Endothelial cell of umbilical vein (primary cell): Measurements from ENCODE around the gene PTGS1.

Source experiments
- CTCF ChIP-seq, 2 donors: IDR thresholded peaks; 1 replicate in 1 of 2; 2 replicates in 1 of 2; pipeline ENCODE4 v1.5.1; 2011; ENCODE audit warnings: low read length in 2 of 2, mild to moderate bottlenecking in 2 of 2, moderate library complexity in 2 of 2, control low read depth in 1 of 2, inconsistent platforms in 1 of 2, low read depth in 1 of 2; ENCODE audit not compliant: insufficient read depth in 1 of 2; ENCODE audit errors: extremely low read depth in 1 of 2
- EZH2 ChIP-seq: IDR thresholded peaks from 2 replicates; pipeline ENCODE4 v1.6.1; 2012; ENCODE audit warnings: borderline replicate concordance, low read depth, mild to moderate bottlenecking, moderate library complexity, low read length, inconsistent platforms; ENCODE audit not compliant: severe bottlenecking
- GATA2 ChIP-seq: IDR thresholded peaks from 2 replicates; pipeline ENCODE4 v1.7.0; 2011; ENCODE audit warnings: low read depth, mild to moderate bottlenecking, moderate library complexity, mixed read lengths, low read length; ENCODE audit not compliant: insufficient read length, insufficient read depth
- MAX ChIP-seq: IDR thresholded peaks from 2 replicates; pipeline ENCODE4 v1.6.1; 2011; ENCODE audit not compliant: insufficient read depth, insufficient read length
- MYC ChIP-seq: IDR thresholded peaks from one replicate; pipeline ENCODE4 v1.6.1; 2011; ENCODE audit warnings: mild to moderate bottlenecking, low read depth, low read length
- POLR2A ChIP-seq: IDR thresholded peaks from 2 replicates; pipeline ENCODE4 v1.6.1; 2012; ENCODE audit warnings: low read depth, mild to moderate bottlenecking, control low read depth, low read length

- TF ChIP-seq MYC = no peak
- TF ChIP-seq CTCF (IDR thresholded peaks at IDR 0.05; ENCODE audit: extremely low read depth in 1 of 2, insufficient read depth in 1 of 2, low read depth in 1 of 2, low read length in 2 of 2) = no peak
- no peak for TF ChIP-seq MAX
- TF ChIP-seq POLR2A = no peak
- no peak for TF ChIP-seq GATA2
- TF ChIP-seq EZH2 = no peak
Measured at GRCh38 chr9:122367774-122368460, 2.9 kb upstream of the PTGS1 start.
